MM.1S (cell line): Measurements from ENCODE around the gene LRRTM4.

Experiments
- CTCF ChIP-seq: fragments of 300-600 bp; sonication (generic); IDR thresholded peaks from 2 replicates; pipeline ENCODE4 v1.5.1; 2016; ENCODE audit warnings: antibody characterized with exemption, low read length, mixed read lengths
- EZH2 ChIP-seq: fragments of 300-600 bp; sonication (generic); optimal IDR thresholded peaks from 2 replicates; pipeline ENCODE3; 2017; ENCODE audit warnings: low read depth, mild to moderate bottlenecking, antibody characterized with exemption, low read length, mixed read lengths

- TF ChIP-seq EZH2 (no peak), CTCF (no peak)
Measured at GRCh38 chr2:76998704-76999103, 523.5 kb downstream of the LRRTM4 start.
